SH-SY5Y (cell line): Measurements from ENCODE around the gene TMEM229A.

Experiments used
- GATA2 ChIP-seq: IDR thresholded peaks from 2 replicates; pipeline ENCODE4 v1.6.1; 2011; ENCODE audit warnings: mild to moderate bottlenecking, low read depth, low read length
- GATA3 ChIP-seq: IDR thresholded peaks from 2 replicates; pipeline ENCODE4 v1.6.1; 2011; ENCODE audit warnings: low read depth, mild to moderate bottlenecking, low read length, moderate library complexity

- TF ChIP-seq GATA2 (peak; percentile 85), GATA3 (peak; percentile 86)
Observed at GRCh38 chr7:124057872-124058271, 25.0 kb upstream of the TMEM229A start.
